HepG2 (cell line): ENCODE data around the gene CDK17. TPM values are rescaled to one million over a fixed set of nuclear protein-coding genes. Genes with fewer than 3 reads are reported as not detected.
"Not testable (repeated sequence)": the region's sequence is repeated elsewhere in the genome, so short reads cannot be mapped to it uniquely, and the experiment has no call there.

Source experiments
- ATAC-seq: fragments of 200-7000 bp; cut with Tn5 transposase; 3 replicates; pipeline ENCODE4 v1.9.1; 2020; ENCODE audit warnings: mild to moderate bottlenecking, moderate library complexity
- BruUV-seq: library from RNA; stranded (reverse); fragments of 400-500 nt; replicated peaks from 2 replicates; lab custom pipeline; 2021; lab: Mats Ljungman, UMichigan
- CTCF ChIA-PET: fragments of 300-600 bp; formaldehyde crosslinking; extraction: SDS; loops from one replicate; lab custom pipeline; 2021; ENCODE audit warnings: low total read pairs, inconsistent platforms, low intra/inter-chr PET ratio; lab: Yijun Ruan, JAX
- POLR2A ChIA-PET: fragments of 350-600 bp; sonication (Branson Sonifier 250); formaldehyde crosslinking; loops from one replicate; lab custom pipeline; 2020; ENCODE audit warnings: antibody characterized with exemption, inconsistent platforms; lab: Yijun Ruan, JAX
- DNase-seq: peaks from one replicate; pipeline ENCODE4 v3.0.0-alpha.2; 2015; ENCODE audit warnings: low spot score
- FAIRE-seq: peaks from 3 replicates; lab custom pipeline; 2011; peaks lifted over from hg19 to GRCh38; lab: Jason Lieb, UNC
- H2AFZ ChIP-seq: one replicate; pipeline ENCODE4 v1.6.1; 2011; ENCODE audit warnings: low read length, inconsistent platforms
- H3K27ac ChIP-seq: fragments of 300-600 bp; 3 replicates; pipeline ENCODE4 v1.8.0; 2011; ENCODE audit warnings: mixed run types, mild to moderate bottlenecking, mixed read lengths, low read length, inconsistent platforms; ENCODE audit not compliant: insufficient read depth; ENCODE audit errors: extremely low read length
- H3K27me3 ChIP-seq, 2 experiments: fragments of 200-600 bp in 1 of 2; 2 replicates in 1 of 2; 3 replicates in 1 of 2; pipeline versions ENCODE4 v1.6.0 to v1.8.0; 2011; ENCODE audit warnings: low read length in 2 of 2, mild to moderate bottlenecking in 2 of 2, moderate library complexity in 2 of 2, inconsistent platforms in 1 of 2; ENCODE audit not compliant: insufficient read depth in 2 of 2, control insufficient read depth in 1 of 2
- H3K36me3 ChIP-seq, 2 experiments: fragments of 200-600 bp in 1 of 2; replicated peaks in 1 of 2; 2 replicates in 1 of 2; 3 replicates in 1 of 2; pipeline versions ENCODE4 v1.5.1 to v1.8.0; 2011; ENCODE audit warnings: low read length in 2 of 2, inconsistent platforms in 1 of 2; ENCODE audit not compliant: insufficient read depth in 2 of 2, control insufficient read depth in 1 of 2
- H3K4me1 ChIP-seq: 2 replicates; pipeline ENCODE4 v1.5.1; 2012; ENCODE audit warnings: low read length, inconsistent platforms; ENCODE audit not compliant: insufficient read depth
- H3K4me2 ChIP-seq: 2 replicates; pipeline ENCODE4 v1.6.0; 2011; ENCODE audit warnings: low read depth, low read length, inconsistent platforms
- H3K4me3 ChIP-seq, 3 experiments: fragments of 200-600 bp in 1 of 3; sonication (generic), shearing (Covaris generic) in 1 of 3; replicated peaks in 1 of 3; 2 replicates each; pipeline ENCODE4 v1.5.1; 2011 to 2016; ENCODE audit warnings: low read length in 3 of 3, inconsistent platforms in 2 of 3, low read depth in 2 of 3, mild to moderate bottlenecking in 2 of 3, control low read depth in 1 of 3, mixed read lengths in 1 of 3; ENCODE audit not compliant: insufficient read depth in 1 of 3
- H3K79me2 ChIP-seq: one replicate; pipeline ENCODE4 v1.6.1; 2011; ENCODE audit warnings: low read length, inconsistent platforms; ENCODE audit not compliant: insufficient read depth
- H3K9ac ChIP-seq: 2 replicates; pipeline ENCODE4 v1.6.0; 2011; ENCODE audit warnings: mild to moderate bottlenecking, low read depth, low read length, inconsistent platforms; ENCODE audit not compliant: insufficient read depth
- H3K9me3 ChIP-seq: 2 replicates; pipeline ENCODE4 v1.5.1; 2012; ENCODE audit warnings: mild to moderate bottlenecking, low read length
- H4K20me1 ChIP-seq: 2 replicates; pipeline ENCODE4 v1.6.0; 2011; ENCODE audit warnings: inconsistent platforms, mild to moderate bottlenecking, low read length, moderate library complexity; ENCODE audit not compliant: insufficient read depth
- AGO1 ChIP-seq: fragments of 200-400 bp; formaldehyde crosslinking; IDR thresholded peaks from 2 replicates; pipeline ENCODE4 v1.6.1; 2017; ENCODE audit warnings: mild to moderate bottlenecking, low read depth, low read length, moderate library complexity; ENCODE audit not compliant: poor library complexity, severe bottlenecking
- NR2F1 ChIP-seq, 2 experiments: fragments of 450-650 bp in 1 of 2; formaldehyde crosslinking in 1 of 2; IDR thresholded peaks; 2 replicates each; pipeline versions ENCODE4 v1.5.0 to v1.6.1; 2016 to 2020; ENCODE audit warnings: mild to moderate bottlenecking in 1 of 2, missing compliant biosample characterization in 1 of 2, missing genetic modification reagents in 1 of 2, moderate library complexity in 1 of 2
- SMYD3 ChIP-seq: sonication (generic); formaldehyde crosslinking; IDR thresholded peaks from 2 replicates; pipeline ENCODE4 v1.8.1; 2023; ENCODE audit warnings: mild to moderate bottlenecking, missing genetic modification reagents
- ZNF232 ChIP-seq: sonication (generic); formaldehyde crosslinking; IDR thresholded peaks from 2 replicates; pipeline ENCODE4 v1.4.0; 2020; ENCODE audit warnings: missing genetic modification reagents, borderline replicate concordance
- ZNF776 ChIP-seq: sonication (generic); formaldehyde crosslinking; IDR thresholded peaks from 2 replicates; pipeline ENCODE4 v1.4.0; 2020; ENCODE audit warnings: mild to moderate bottlenecking, missing genetic modification reagents
- WGBS: methylation state at CpG from one replicate; pipeline ENCODE4 v1.1.6; 2017; ENCODE audit warnings: low lambda C conversion rate; 5-methylcytosine and 5-hydroxymethylcytosine counted together
- in situ Hi-C: cut with HindIII; loops from 2 replicates; pipeline ENCODE4 v1.10.0; 2017; ENCODE audit warnings: low pct_unique_long_range_greater_than_20kb; ENCODE audit not compliant: extremely low pct_ligation_motif_present
- intact Hi-C: fragments of 100-400 bp; cut with micrococcal nuclease; formaldehyde crosslinking; loops from one replicate; pipeline ENCODE4 v1.10.0; 2022; ENCODE audit not compliant: unreplicated experiment
- polyA plus RNA-seq, 8 experiments: library from polyadenylated mRNA; depleted of rRNA in 3 of 8; stranded (reverse) in 7 of 8; unstranded in 1 of 8; fragments of >200 nt; fragmentation: Illumina TruSeq in 4 of 8; extraction: Trizol in 4 of 8; gene quantifications; 2 replicates each; pipeline versions ENCODE4 v1.2.1 to v1.2.3, GENCODE V29; 2011 to 2016; ENCODE audit warnings: low read depth in 4 of 8, missing spikeins in 1 of 8, mixed read lengths in 1 of 8; ENCODE audit not compliant: insufficient read depth in 1 of 8
- total RNA-seq, 5 experiments: library from RNA; depleted of rRNA; stranded (reverse); fragments of >200 nt; fragmentation: Illumina TruSeq; extraction: Trizol; gene quantifications; 2 replicates each; pipeline ENCODE4 v1.2.3, GENCODE V29; 2016; ENCODE audit warnings: low read depth in 1 of 5
- TF ChIP-seq, protein P1 (sequence below): sonication (generic); formaldehyde crosslinking; IDR thresholded peaks from 2 replicates; pipeline ENCODE4 v1.4.0; 2020; ENCODE audit warnings: missing genetic modification reagents
- TF ChIP-seq, protein P2 (sequence below): sonication (generic); formaldehyde crosslinking; IDR thresholded peaks from 2 replicates; pipeline ENCODE4 v1.4.0; 2020; ENCODE audit warnings: missing genetic modification reagents

Gene CDK17
- total and polyA plus RNA-seq, 2 of the 13 experiments (the other 11 are each of a cell fraction or from before 2014, with no cell fraction given) = 9.9 to 22.3 TPM

DNA sequence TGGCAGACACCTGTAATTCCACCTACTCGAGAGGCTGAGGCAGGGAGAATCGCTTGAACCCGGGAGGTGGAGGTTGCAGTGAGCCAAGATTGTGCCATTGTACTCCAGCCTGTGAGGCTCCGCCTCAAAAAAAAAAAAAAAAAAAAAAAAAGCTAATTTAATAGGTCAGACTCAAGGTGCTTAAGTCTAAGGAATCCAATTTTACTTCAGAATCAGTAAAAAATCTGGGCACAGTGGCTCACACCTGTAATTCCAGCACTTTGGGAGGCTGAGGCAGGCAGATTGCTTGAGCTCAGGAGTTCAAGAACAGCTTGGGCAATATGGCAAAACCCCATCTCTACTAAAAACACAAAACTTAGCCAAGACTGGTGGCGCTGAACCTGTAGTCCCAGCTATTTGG, 7.0 kb downstream of the CDK17 start:
- H3K9me3 ChIP-seq, BruUV-seq, DNase-seq, H3K9ac ChIP-seq, ATAC-seq, in situ Hi-C loops, H3K36me3 ChIP-seq, POLR2A ChIA-PET, CTCF ChIA-PET, FAIRE-seq, H3K4me2 ChIP-seq, H3K27ac ChIP-seq, intact Hi-C loops, H3K4me3 ChIP-seq, H3K27me3 ChIP-seq, H2AFZ ChIP-seq: not testable (repeated sequence)
- peaks cover 33% of the 10 kb centered on the region for H4K20me1 ChIP-seq
- WGBS = 97% methylated on average over 5 of the region's 5 CpGs
- H3K79me2 ChIP-seq = peaks cover 91% of the 10 kb centered on the region
- peaks cover 25% of the 10 kb centered on the region for H3K4me1 ChIP-seq

DNA sequence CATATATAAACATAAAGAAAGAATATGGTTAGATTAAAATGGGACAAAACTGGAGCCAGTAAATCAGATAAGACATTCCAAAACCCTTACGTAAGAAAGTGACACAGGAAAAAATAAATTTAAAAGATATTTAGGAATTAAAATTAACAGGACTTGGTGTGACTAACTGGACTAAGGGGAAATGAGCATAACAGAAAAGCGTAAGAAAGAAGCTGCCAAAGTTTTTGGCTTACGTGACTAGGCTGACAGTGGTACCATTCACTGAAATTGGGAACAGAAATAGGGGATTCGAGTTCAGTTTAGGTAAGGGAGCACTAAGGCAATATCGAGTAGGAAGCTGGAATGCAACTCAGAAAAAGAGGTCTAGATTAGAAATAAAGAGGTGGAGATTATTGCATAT, 7.8 kb downstream of the CDK17 start:
- FAIRE-seq (no peak), ATAC-seq (no peak), DNase-seq (no peak)
- Histone ChIP-seq H3K4me1 (peaks cover 22% of the 10 kb centered on the region), H3K9me3 (no peaks in the 10 kb centered on the region), H3K27me3 (no peaks in the 10 kb centered on the region), H2AFZ (no peak overlapping the region), H4K20me1 (peaks cover 27% of the 10 kb centered on the region), H3K79me2 (peaks cover 87% of the 10 kb centered on the region), H3K9ac (no peak overlapping the region), H3K27ac (no peak overlapping the region), H3K36me3 (0 out of 5 replicates have a peak, but pooled peaks cover 0 to 3% of the 10 kb centered on the region in 2 experiments), H3K4me2 (no peak overlapping the region), H3K4me3 (no peak overlapping the region)
- in situ Hi-C loops (no loop called here), intact Hi-C loops (no loop called here)
- CTCF ChIA-PET = no interaction called here
- WGBS = 88% methylated on average over 5 of the region's 5 CpGs
- POLR2A ChIA-PET = no interaction called here
- BruUV-seq = no TSS peak
- TF ChIP-seq SMYD3 (CRISPR knock-in tag) (no peak), ZNF776 (CRISPR knock-in tag) (no peak), ZNF232 (no peak), NR2F1 (CRISPR knock-in tag; IDR thresholded peaks at IDR 0.05) (no peak), AGO1 (no peak)
- TF ChIP-seq, protein P1, sequence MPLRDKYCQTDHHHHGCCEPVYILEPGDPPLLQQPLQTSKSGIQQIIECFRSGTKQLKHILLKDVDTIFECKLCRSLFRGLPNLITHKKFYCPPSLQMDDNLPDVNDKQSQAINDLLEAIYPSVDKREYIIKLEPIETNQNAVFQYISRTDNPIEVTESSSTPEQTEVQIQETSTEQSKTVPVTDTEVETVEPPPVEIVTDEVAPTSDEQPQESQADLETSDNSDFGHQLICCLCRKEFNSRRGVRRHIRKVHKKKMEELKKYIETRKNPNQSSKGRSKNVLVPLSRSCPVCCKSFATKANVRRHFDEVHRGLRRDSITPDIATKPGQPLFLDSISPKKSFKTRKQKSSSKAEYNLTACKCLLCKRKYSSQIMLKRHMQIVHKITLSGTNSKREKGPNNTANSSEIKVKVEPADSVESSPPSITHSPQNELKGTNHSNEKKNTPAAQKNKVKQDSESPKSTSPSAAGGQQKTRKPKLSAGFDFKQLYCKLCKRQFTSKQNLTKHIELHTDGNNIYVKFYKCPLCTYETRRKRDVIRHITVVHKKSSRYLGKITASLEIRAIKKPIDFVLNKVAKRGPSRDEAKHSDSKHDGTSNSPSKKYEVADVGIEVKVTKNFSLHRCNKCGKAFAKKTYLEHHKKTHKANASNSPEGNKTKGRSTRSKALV (CRISPR knock-in tag) = no peak
- TF ChIP-seq, protein P2, sequence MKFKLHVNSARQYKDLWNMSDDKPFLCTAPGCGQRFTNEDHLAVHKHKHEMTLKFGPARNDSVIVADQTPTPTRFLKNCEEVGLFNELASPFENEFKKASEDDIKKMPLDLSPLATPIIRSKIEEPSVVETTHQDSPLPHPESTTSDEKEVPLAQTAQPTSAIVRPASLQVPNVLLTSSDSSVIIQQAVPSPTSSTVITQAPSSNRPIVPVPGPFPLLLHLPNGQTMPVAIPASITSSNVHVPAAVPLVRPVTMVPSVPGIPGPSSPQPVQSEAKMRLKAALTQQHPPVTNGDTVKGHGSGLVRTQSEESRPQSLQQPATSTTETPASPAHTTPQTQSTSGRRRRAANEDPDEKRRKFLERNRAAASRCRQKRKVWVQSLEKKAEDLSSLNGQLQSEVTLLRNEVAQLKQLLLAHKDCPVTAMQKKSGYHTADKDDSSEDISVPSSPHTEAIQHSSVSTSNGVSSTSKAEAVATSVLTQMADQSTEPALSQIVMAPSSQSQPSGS (CRISPR knock-in tag) = no peak
